SJCRH30 (cell line): ENCODE results near the gene TOR4A. TPM values are rescaled to one million over a fixed set of nuclear protein-coding genes. Genes with fewer than 3 reads are reported as not detected.

Experiments used
- DNase-seq, 2 experiments: peaks; one replicate each; pipeline ENCODE4 v3.0.0-alpha.2; 2015 to 2020
- H3K27ac ChIP-seq: fragments of 250-450 bp; sonication (Bioruptor Pico); 2 replicates; pipeline ENCODE4 v1.5.1; 2020; ENCODE audit warnings: mild to moderate bottlenecking, moderate library complexity
- H3K27me3 ChIP-seq: fragments of 250-450 bp; sonication (Bioruptor Pico); 2 replicates; pipeline ENCODE4 v1.5.1; 2020; ENCODE audit warnings: mild to moderate bottlenecking, moderate library complexity
- H3K36me3 ChIP-seq: fragments of 250-450 bp; sonication (Bioruptor Pico); 2 replicates; pipeline ENCODE4 v1.5.1; 2020; ENCODE audit warnings: mild to moderate bottlenecking, moderate library complexity
- H3K4me1 ChIP-seq: fragments of 250-450 bp; sonication (Bioruptor Pico); 2 replicates; pipeline ENCODE4 v1.5.1; 2020; ENCODE audit warnings: mild to moderate bottlenecking, moderate library complexity
- H3K4me3 ChIP-seq: fragments of 250-450 bp; sonication (Bioruptor Pico); 2 replicates; pipeline ENCODE4 v1.5.1; 2020; ENCODE audit warnings: mild to moderate bottlenecking, moderate library complexity
- H3K9me3 ChIP-seq: fragments of 250-450 bp; sonication (Bioruptor Pico); replicated peaks from 2 replicates; pipeline ENCODE4 v1.5.1; 2020; ENCODE audit warnings: mild to moderate bottlenecking, moderate library complexity
- total RNA-seq: library from RNA; depleted of rRNA; stranded (reverse); fragments of >200 nt; shearing (Covaris generic); gene quantifications from 2 replicates; pipeline ENCODE4 v1.2.3, GENCODE V29; 2014

TOR4A gene
- total RNA-seq, 1 experiment from 2014 or later = 4.0 TPM

- no peaks in the 10 kb centered on the region for H3K4me1 ChIP-seq
- H3K9me3 ChIP-seq = no peaks in the 10 kb centered on the region
- H3K27me3 ChIP-seq = peaks cover 29% of the 10 kb centered on the region
- H3K36me3 ChIP-seq = no peaks in the 10 kb centered on the region
- DNase-seq = no peak
- H3K27ac ChIP-seq = no peak overlapping the region
- H3K4me3 ChIP-seq = no peak overlapping the region
These were observed 37.3 kb downstream of the TOR4A start for GRCh38 chr9:137314561-137315560.

DNA sequence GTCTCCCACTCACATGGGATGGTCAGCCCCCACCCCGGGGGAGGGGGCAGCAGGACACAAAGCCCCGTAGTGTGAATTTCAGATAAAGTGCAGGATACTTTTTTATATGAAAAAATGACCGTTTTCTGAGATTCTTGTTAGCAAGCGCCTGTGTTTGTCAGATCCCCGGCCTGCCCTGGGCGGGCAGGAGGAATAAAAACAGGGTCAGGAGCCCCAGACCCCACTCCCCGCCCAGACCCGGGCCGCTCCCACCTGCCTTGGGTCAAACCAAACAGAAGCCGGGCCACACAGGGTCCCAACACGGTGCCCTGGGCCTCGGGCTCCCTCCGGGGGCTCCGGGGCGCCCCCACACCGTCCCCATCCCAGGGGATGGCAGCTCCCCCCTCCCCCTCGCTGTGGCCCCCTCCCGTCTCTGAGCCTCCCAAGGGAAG lies 38.1 kb downstream of the TOR4A start:
- Histone ChIP-seq H3K9me3 (no peaks in the 10 kb centered on the region), H3K27ac (no peak overlapping the region), H3K4me1 (no peaks in the 10 kb centered on the region), H3K36me3 (no peaks in the 10 kb centered on the region), H3K27me3 (peaks cover 29% of the 10 kb centered on the region), H3K4me3 (no peak overlapping the region)
- no peak for DNase-seq

- no peak overlapping the region for H3K4me3 ChIP-seq
- no peaks in the 10 kb centered on the region for H3K4me1 ChIP-seq
- no peaks in the 10 kb centered on the region for H3K36me3 ChIP-seq
- peaks cover 29% of the 10 kb centered on the region for H3K27me3 ChIP-seq
- H3K9me3 ChIP-seq = no peaks in the 10 kb centered on the region
- no peak for DNase-seq
- H3K27ac ChIP-seq = no peak overlapping the region
These were observed 38.8 kb downstream of the TOR4A start for GRCh38 chr9:137316012-137316981.

GRCh38 chr9:137317021-137317717 lies 39.6 kb downstream of the TOR4A start:
- Histone ChIP-seq H3K4me3 (no peak overlapping the region), H3K4me1 (no peaks in the 10 kb centered on the region), H3K27me3 (peaks cover 23% of the 10 kb centered on the region), H3K36me3 (no peaks in the 10 kb centered on the region), H3K9me3 (no peaks in the 10 kb centered on the region), H3K27ac (no peak overlapping the region)
- no peak for DNase-seq

DNA sequence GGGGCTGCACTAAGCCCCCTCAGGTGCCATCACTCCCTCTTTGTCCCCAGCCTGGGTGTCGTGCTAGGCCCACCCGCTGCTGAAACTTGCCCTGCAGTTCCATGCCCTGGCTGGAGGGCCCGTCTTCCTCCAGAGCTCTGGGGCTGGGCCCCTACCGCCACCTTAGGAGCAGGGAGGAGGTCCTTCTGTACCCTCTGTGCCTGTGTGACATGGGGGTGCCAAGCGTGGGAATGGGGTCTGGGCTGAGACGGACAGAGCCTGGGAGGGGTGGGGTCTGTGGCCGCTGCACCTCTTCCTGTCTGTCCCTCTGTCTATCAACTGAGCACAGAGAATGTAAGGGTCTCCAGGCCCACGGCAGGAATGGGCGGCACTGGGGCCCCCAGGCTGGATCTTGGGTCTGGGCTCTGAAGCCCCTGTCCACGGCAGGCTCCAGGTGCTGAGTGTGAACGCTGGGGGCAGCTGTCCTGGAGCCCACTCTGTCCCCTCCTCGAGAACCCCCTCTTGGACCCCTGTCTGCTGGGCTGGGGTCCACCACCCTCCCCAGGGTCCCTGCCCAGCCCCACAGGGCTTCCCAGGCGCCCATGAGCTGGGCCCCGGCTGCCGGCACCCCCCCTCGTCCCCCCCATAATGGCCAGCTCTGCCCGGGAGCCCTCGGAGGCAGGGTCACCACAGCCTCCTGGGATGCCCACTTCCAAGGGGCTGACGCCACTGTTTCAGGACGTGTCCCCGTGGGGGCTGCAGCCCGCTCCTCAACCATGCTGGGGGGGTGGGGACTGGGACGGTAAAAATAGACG lies 40.4 kb downstream of the TOR4A start:
- Histone ChIP-seq H3K27me3 (peaks cover 22% of the 10 kb centered on the region), H3K27ac (no peak overlapping the region), H3K4me3 (no peak overlapping the region), H3K9me3 (no peaks in the 10 kb centered on the region), H3K36me3 (no peaks in the 10 kb centered on the region), H3K4me1 (no peaks in the 10 kb centered on the region)
- DNase-seq = no peak

DNA sequence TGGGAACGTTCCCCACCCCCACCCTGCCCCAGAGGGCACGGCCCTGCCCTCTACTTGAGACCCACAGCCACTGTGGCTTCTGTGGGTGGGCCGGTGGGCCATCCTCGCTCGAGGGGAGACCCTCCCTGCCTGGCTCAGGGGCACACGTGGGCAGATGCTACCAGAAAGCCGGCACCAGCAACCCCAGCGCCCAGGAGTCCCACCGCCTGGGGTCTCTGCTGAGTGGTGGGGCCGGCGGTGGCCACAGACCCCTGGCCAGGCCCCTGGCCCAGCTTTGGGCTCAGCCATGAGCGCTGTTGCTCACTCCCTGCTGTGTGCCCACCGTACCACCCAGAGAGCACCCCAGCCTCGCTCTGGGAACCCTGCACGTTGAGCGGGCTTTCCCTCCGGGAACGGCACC lies 41.1 kb downstream of the TOR4A start:
- Histone ChIP-seq H3K4me3 (no peak overlapping the region), H3K36me3 (no peaks in the 10 kb centered on the region), H3K4me1 (no peaks in the 10 kb centered on the region), H3K27me3 (peaks cover 16% of the 10 kb centered on the region), H3K9me3 (no peaks in the 10 kb centered on the region), H3K27ac (no peak overlapping the region)
- DNase-seq = no peak

DNA sequence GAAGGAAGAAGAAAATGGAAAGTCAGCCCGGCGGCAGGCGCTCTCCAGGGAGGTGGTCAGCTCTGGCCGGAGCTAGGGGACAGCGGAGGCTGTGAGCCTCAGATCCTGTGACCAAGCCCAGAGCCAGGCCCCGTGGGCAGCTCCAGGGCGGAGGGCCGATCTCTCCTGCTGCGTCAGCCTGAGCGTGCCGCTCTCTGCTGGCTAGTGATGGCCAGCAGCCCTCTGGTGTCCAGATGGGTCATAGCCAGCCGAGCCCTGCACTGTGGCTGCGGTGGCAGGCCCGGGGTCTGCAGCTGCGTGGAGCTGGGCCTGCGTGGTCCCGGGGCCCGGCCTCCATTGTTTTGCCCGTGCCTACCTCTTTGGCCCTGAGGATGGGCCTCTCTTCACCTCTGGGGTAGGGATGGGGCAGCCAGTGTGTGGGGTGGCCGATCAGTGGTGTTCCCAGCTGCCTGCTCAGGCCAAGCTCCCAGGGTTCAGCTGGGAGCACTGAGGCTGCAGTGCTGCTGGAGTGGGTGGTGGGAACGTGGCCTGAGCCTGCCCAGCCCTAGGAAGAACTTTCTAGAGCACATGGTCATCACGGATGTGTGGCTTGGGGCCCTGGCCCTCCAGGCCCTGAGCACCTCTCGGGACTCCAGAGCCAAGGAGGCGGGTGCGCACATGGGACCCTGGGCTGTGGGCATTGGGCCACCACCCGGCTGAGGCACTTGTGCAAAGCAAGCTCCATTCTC lies 41.6 kb downstream of the TOR4A start:
- DNase-seq = peak in 1 of 2 experiments; percentile 14
- Histone ChIP-seq H3K4me3 (no peak overlapping the region), H3K36me3 (no peaks in the 10 kb centered on the region), H3K9me3 (no peaks in the 10 kb centered on the region), H3K27me3 (peaks cover 10% of the 10 kb centered on the region), H3K4me1 (no peaks in the 10 kb centered on the region), H3K27ac (no peak overlapping the region)

- no peak overlapping the region for H3K4me3 ChIP-seq
- peaks cover 5% of the 10 kb centered on the region; the same call in 1 of the 2 replicates for H3K27me3 ChIP-seq
- no peaks in the 10 kb centered on the region for H3K36me3 ChIP-seq
- no peaks in the 10 kb centered on the region for H3K4me1 ChIP-seq
- DNase-seq = no peak
- H3K27ac ChIP-seq = no peak overlapping the region
- H3K9me3 ChIP-seq = no peaks in the 10 kb centered on the region
These were observed 42.4 kb downstream of the TOR4A start for GRCh38 chr9:137319739-137320551.

DNA sequence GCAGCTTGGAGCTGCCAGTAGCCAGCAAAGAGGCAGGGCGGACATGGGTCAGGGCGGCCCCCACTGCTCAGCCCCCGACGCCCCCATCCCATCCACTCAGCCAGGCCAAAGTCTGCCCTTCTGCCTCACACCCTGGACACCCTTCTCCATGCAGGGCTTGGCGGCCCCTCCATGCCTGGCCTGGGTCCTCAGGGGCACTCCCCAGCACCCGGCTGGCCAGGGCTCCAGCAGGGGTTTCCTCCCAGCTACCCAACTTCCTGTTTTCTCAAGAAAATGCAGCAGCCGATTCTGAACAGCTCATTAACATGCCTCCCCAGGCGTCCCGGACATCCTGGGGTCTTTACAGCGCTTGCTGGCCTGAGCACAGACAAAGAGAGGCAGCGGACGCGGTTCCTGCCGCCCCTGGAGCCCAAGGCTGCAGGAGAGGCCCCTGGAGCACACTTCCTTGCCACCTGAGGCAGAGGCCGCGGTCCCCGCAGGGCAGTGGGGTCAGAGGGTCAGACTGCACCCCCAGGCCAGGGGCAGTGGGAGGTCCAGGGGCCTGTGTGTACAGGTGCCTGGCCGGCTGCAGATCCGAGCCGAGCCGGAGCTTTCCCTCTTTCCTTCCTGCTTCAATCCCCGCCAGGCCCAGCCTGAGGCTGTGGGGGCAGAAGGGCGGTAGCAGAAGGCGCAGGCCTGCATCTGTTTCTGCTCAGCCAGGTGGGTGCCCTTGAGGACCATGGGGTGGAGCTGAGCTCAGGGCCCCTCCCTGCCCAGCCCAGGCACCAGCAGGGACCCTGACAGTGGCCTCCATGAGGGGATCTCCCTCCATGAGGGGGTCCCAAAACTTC lies 43.2 kb downstream of the TOR4A start:
- H3K4me1 ChIP-seq = no peaks in the 10 kb centered on the region
- no peak overlapping the region for H3K27ac ChIP-seq
- no peaks in the 10 kb centered on the region for H3K36me3 ChIP-seq
- H3K4me3 ChIP-seq = no peak overlapping the region
- DNase-seq = no peak
- no peaks in the 10 kb centered on the region for H3K27me3 ChIP-seq
- H3K9me3 ChIP-seq = no peaks in the 10 kb centered on the region

DNA sequence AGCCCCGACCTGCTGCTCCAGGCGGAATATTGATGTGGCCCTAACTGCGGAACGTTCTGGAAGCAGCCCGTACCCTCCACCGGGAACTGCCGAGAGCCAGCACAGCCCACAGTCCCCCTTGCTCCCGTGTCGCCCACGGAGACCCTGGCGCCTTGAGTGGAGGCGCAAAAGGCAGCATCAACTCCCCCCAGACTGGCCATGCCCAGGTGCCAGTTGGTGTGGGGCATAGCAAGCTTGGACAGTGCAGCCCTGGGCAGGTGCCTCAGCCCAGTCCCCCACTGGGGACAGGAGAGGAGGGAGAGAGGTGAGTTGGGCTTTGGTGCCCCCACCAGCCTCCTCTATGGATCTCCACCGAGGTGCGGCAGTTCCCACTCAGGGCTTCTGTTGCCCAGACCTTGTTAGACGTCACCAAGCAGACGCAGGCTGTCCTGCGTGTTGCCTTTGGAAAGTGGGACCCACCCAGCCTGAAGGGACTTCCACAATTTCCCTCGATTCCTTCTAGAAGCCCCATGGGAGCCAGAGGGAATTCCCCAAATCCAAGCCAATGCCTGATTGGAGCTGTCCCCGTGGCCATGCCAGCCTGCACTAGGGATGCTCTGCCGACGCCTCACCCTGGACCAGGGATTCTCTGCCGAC lies 44.3 kb downstream of the TOR4A start:
- no peaks in the 10 kb centered on the region for H3K9me3 ChIP-seq
- no peak overlapping the region for H3K27ac ChIP-seq
- H3K36me3 ChIP-seq = no peaks in the 10 kb centered on the region
- no peak for DNase-seq
- no peaks in the 10 kb centered on the region for H3K27me3 ChIP-seq
- no peaks in the 10 kb centered on the region for H3K4me1 ChIP-seq
- H3K4me3 ChIP-seq = no peak overlapping the region

- H3K4me1 ChIP-seq = no peaks in the 10 kb centered on the region
- no peaks in the 10 kb centered on the region for H3K9me3 ChIP-seq
- H3K27me3 ChIP-seq = no peaks in the 10 kb centered on the region
- no peak for DNase-seq
- H3K4me3 ChIP-seq = no peak overlapping the region
- no peaks in the 10 kb centered on the region for H3K36me3 ChIP-seq
- H3K27ac ChIP-seq = no peak overlapping the region
These were observed 46.2 kb downstream of the TOR4A start for GRCh38 chr9:137323531-137324331.
